ENCODE measurements around the gene MET. TPM values are rescaled to one million over a fixed set of nuclear protein-coding genes. Genes with fewer than 3 reads are reported as not detected.
"Not testable (repeated sequence)": the region's sequence is repeated elsewhere in the genome, so short reads cannot be mapped to it uniquely, and the experiment has no call there.

Gene MET
- total RNA-seq, 1 donor from 2014 or later = 15.2 TPM

GRCh38 chr7:116809636-116810266 lies 137.8 kb downstream of the MET start:
- no peak for TF ChIP-seq POLR2A (IDR thresholded peaks at IDR 0.05)
- TF ChIP-seq POLR2AphosphoS5 (IDR thresholded peaks at IDR 0.05; ENCODE audit: insufficient read depth in 1 of 2, low read depth in 1 of 2) = peak in 1 of 2 donors; percentile 43
- TF ChIP-seq CTCF (IDR thresholded peaks at IDR 0.05) = peak; percentile 42 to 72 (median 53)
- no peaks in the 10 kb centered on the region for H3K4me1 ChIP-seq
- no peaks in the 10 kb centered on the region for H3K36me3 ChIP-seq
- H3K27ac ChIP-seq = no peak overlapping the region
- DNase-seq (ENCODE audit: extremely low spot score in 2 of 2) = no peak
- intact Hi-C loops (cut with DNase I) = loop anchor here (5.0 to 10.0 kb wide), 3 partner anchors 217 to 635 kb away; no protein-coding TSS in a partner anchor
- no peaks in the 10 kb centered on the region for H3K27me3 ChIP-seq
- H3K9me3 ChIP-seq = no peaks in the 10 kb centered on the region
- no peak overlapping the region for H3K4me3 ChIP-seq

GRCh38 chr7:116810267-116811116 lies 138.5 kb downstream of the MET start:
- Histone ChIP-seq H3K27ac (no peak overlapping the region), H3K4me1 (no peaks in the 10 kb centered on the region), H3K4me3 (no peak overlapping the region), H3K9me3 (no peaks in the 10 kb centered on the region), H3K27me3 (no peaks in the 10 kb centered on the region), H3K36me3 (no peaks in the 10 kb centered on the region)
- DNase-seq (ENCODE audit: extremely low spot score in 2 of 2) = no peak
- TF ChIP-seq CTCF (IDR thresholded peaks at IDR 0.05) (no peak), POLR2AphosphoS5 (IDR thresholded peaks at IDR 0.05; ENCODE audit: insufficient read depth in 1 of 2, low read depth in 1 of 2) (no peak), POLR2A (IDR thresholded peaks at IDR 0.05) (no peak)
- intact Hi-C loops (cut with DNase I) = loop anchor here (10.0 kb wide), 2 partner anchors 556 to 636 kb away; no protein-coding TSS in a partner anchor

GRCh38 chr7:116811768-116812167 lies 139.8 kb downstream of the MET start:
- Histone ChIP-seq H3K36me3 (no peaks in the 10 kb centered on the region), H3K9me3 (no peaks in the 10 kb centered on the region), H3K27me3 (no peaks in the 10 kb centered on the region), H3K27ac (no peak overlapping the region), H3K4me1 (no peaks in the 10 kb centered on the region), H3K4me3 (no peak overlapping the region)
- DNase-seq (ENCODE audit: extremely low spot score in 2 of 2) = no peak
- no peak for TF ChIP-seq POLR2A (IDR thresholded peaks at IDR 0.05)
- intact Hi-C loops (cut with DNase I) = loop anchor here (10.0 kb wide), 2 partner anchors 557 to 637 kb away; no protein-coding TSS in a partner anchor

GRCh38 chr7:116812860-116813259 lies 140.9 kb downstream of the MET start:
- H3K9me3 ChIP-seq = no peaks in the 10 kb centered on the region
- no peak overlapping the region for H3K27ac ChIP-seq
- intact Hi-C loops (cut with DNase I) = loop anchor here (10.0 kb wide), 2 partner anchors 558 to 638 kb away; no protein-coding TSS in a partner anchor
- no peaks in the 10 kb centered on the region for H3K36me3 ChIP-seq
- TF ChIP-seq CTCF (IDR thresholded peaks at IDR 0.05) (no peak), POLR2AphosphoS5 (IDR thresholded peaks at IDR 0.05; ENCODE audit: insufficient read depth in 1 of 2, low read depth in 1 of 2) (no peak), POLR2A (IDR thresholded peaks at IDR 0.05) (no peak)
- H3K4me3 ChIP-seq = no peak overlapping the region
- no peak for DNase-seq (ENCODE audit: extremely low spot score in 2 of 2)
- no peaks in the 10 kb centered on the region for H3K27me3 ChIP-seq
- H3K4me1 ChIP-seq = no peaks in the 10 kb centered on the region

GRCh38 chr7:116813371-116813770 lies 141.4 kb downstream of the MET start:
- not testable (repeated sequence) for H3K27me3 ChIP-seq; H3K4me3 ChIP-seq; DNase-seq (ENCODE audit: extremely low spot score in 2 of 2); H3K27ac ChIP-seq; H3K36me3 ChIP-seq; H3K9me3 ChIP-seq; H3K4me1 ChIP-seq
- intact Hi-C loops (cut with DNase I) = loop anchor here (10.0 kb wide), 2 partner anchors 559 to 639 kb away; no protein-coding TSS in a partner anchor
